ENCODE results near the gene RETN. TPM values are rescaled to one million over a fixed set of nuclear protein-coding genes. Genes with fewer than 3 reads are reported as not detected.

The RETN gene
- total RNA-seq, 4 donors from 2014 or later: not detected

GRCh38 chr19:7676854-7677253, 8.0 kb downstream of the RETN start, which contains the start of gene MCEMP1:
Gene MCEMP1, plus strand, starts transcription at chr19:7677090. Its CDS starts 31 bp downstream, at chr19:7677121.
- TF ChIP-seq CTCF (IDR thresholded peaks at IDR 0.05) (no peak), POLR2A (IDR thresholded peaks at IDR 0.05) (no peak)
- peak in 1 of 2 donors; percentile 88 for DNase-seq (ENCODE audit: low spot score in 2 of 2)
- no peak within 1 kb of the TSS for H3K4me3 ChIP-seq (ENCODE audit: low read depth, poor library complexity, severe bottlenecking)
- 34 to 35% methylated on average over 10 of the region's 10 CpGs for WGBS, 2 donors
- intact Hi-C loops (cut with DNase I; ENCODE audit: low total_unique reads): no loop called here

DNA sequence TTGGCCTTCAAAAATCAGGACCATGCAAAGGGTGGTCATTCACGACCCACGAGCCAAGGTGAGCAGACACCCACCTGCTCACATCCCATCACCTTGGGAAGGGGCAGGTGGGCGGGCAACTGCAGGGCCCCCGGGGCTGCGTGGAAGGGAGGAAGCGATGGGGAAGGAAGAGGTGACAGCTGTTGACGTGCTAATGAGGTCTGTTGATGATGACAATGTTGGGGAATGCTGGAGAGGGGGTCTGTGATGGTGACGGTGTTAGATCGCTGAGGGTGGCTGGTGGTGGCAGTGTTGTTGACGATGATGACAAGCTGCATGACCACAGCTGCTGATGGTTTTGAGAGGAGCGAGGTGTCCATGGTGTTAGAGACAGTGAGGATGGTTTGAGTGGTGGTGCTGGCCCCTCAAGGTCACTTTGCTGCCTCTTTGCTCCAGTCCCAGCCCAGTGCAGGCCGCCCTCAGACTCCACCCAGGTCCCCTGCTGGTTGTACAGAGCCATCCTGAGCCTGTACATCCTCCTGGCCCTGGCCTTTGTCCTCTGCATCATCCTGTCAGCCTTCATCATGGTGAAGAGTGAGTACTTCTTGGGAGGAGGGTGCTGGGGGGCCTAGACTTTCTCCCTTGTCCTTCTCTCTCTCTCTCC, 8.9 kb downstream of the RETN start:
- TF ChIP-seq CTCF (IDR thresholded peaks at IDR 0.05) (no peak), POLR2A (IDR thresholded peaks at IDR 0.05) (no peak)
- 55 to 56% methylated on average over 12 of the region's 12 CpGs for WGBS, 2 donors
- DNase-seq (ENCODE audit: low spot score in 2 of 2): no peak
- intact Hi-C loops (cut with DNase I; ENCODE audit: low total_unique reads): no loop called here
- no peak overlapping the region for H3K4me3 ChIP-seq (ENCODE audit: low read depth, poor library complexity, severe bottlenecking)

GRCh38 chr19:7678971-7679751, 10.3 kb downstream of the RETN start:
- intact Hi-C loops (cut with DNase I; ENCODE audit: low total_unique reads): no loop called here
- no peak overlapping the region for H3K4me3 ChIP-seq (ENCODE audit: low read depth, poor library complexity, severe bottlenecking)
- WGBS, 2 donors: 38 to 40% methylated on average over 28 to 30 of the region's 30 CpGs
- TF ChIP-seq CTCF (IDR thresholded peaks at IDR 0.05): no peak
- no peak for TF ChIP-seq POLR2A (IDR thresholded peaks at IDR 0.05)
- no peak for DNase-seq (ENCODE audit: low spot score in 2 of 2)

DNA sequence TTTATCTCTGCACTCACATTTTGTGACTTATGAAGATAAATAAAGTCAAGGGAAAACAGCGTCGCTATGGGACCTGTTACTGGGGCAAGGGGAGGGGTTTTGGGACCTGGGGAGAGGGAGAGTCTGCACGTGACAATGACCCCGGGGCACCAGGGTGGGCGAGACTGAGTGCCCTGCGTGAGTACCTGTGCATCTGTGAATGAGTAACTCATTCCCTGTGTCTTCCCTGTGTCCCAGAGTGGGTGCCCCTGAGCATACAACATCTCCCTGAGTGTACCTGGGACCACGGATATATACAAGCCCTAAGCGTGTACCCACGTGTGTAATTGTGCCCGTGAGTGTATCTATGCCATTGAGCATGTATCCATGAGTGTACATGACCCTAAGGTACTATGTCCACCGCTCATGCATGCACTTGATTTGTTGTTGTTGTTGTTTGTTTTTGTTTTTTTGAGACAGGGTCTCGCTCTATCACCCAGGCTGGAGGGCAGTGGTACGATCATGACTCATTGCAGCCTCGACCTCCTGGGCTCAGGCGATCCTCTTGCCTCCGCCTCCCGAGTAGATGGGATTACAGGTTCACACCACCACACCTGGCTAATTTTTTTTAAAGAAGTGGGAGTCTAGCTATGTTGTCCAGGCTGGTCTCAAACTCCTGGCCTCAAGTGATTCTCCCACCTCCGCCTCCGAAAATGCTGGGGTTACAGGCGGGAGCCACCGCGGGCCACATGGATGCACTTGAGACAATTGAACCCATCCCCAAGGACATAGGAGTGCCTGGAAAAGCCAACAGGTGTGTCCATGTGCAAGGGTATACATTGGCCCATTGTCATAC, 11.1 kb downstream of the RETN start:
- DNase-seq (ENCODE audit: low spot score in 2 of 2): no peak
- H3K4me3 ChIP-seq (ENCODE audit: low read depth, poor library complexity, severe bottlenecking): no peak overlapping the region
- 40 to 43% methylated on average over 22 of the region's 22 CpGs for WGBS, 2 donors
- intact Hi-C loops (cut with DNase I; ENCODE audit: low total_unique reads): loop anchor here (2.0 to 10.0 kb wide), 2 partner anchors 111 to 325 kb away; no protein-coding TSS in a partner anchor
- TF ChIP-seq POLR2A (IDR thresholded peaks at IDR 0.05) (no peak), CTCF (IDR thresholded peaks at IDR 0.05) (no peak)

DNA sequence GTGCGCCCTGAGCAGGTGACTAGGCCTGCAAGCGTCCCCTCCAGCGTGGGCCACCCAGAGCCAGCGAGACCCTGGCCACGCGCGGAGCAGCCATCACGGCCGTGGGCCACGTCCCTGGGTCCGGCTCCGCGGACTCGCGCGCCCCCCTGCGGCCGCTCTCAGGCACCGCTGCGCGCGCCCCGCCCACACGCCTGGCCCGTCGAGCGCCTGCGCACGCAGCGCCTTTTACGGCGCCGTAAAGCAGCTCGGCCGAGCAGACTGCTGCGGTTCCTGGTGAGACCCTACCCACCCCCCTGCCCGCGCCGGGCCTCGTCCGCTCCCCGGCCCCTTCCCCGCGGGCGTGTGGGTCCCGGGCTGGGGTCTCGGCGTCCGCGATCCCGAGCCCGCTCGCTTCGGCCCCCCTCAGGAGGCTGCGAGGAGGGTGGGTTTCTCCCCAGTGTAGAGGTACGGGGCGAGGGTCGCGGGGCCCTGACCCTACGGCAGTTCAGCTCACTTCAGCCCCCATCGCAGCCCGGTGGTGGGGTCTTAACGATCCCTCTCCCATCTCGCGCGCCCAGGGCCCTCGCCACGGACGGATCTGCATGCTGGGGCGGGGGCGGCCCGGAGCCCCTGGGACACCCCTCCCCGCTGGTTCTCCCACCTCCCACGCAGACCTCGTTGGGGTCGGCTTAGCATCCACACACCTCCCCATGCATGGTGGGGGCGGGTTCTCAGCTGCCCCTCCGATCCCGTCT, 11.9 kb downstream of the RETN start, which contains the start of gene TRAPPC5:
TSS of gene TRAPPC5 (plus strand) at position 228 of the 734 bp plus-strand sequence. CDS start 1,421 bp downstream, outside the sequence.
- intact Hi-C loops (cut with DNase I; ENCODE audit: low total_unique reads): loop anchor here (2.0 to 10.0 kb wide), 2 partner anchors 112 to 326 kb away; no protein-coding TSS in a partner anchor
- DNase-seq (ENCODE audit: low spot score in 2 of 2): peak; percentile 67 to 96
- TF ChIP-seq POLR2A (IDR thresholded peaks at IDR 0.05): no peak
- TF ChIP-seq CTCF (IDR thresholded peaks at IDR 0.05): no peak
- peak within 1 kb of the TSS; percentile 95 for H3K4me3 ChIP-seq (ENCODE audit: low read depth, poor library complexity, severe bottlenecking)
- 1 to 2% methylated on average over 23 to 27 of the region's 79 CpGs for WGBS, 2 donors
